HepG2 (cell line): ENCODE measurements around the gene RASGRP2. TPM values are rescaled to one million over a fixed set of nuclear protein-coding genes. Genes with fewer than 3 reads are reported as not detected.

Source experiments
- ATAC-seq: fragments of 200-7000 bp; cut with Tn5 transposase; 3 replicates; pipeline ENCODE4 v1.9.1; 2020; ENCODE audit warnings: mild to moderate bottlenecking, moderate library complexity
- BruUV-seq: library from RNA; stranded (reverse); fragments of 400-500 nt; replicated peaks from 2 replicates; lab custom pipeline; 2021; lab: Mats Ljungman, UMichigan
- CTCF ChIA-PET: fragments of 300-600 bp; formaldehyde crosslinking; extraction: SDS; loops from one replicate; lab custom pipeline; 2021; ENCODE audit warnings: low total read pairs, inconsistent platforms, low intra/inter-chr PET ratio; lab: Yijun Ruan, JAX
- POLR2A ChIA-PET: fragments of 350-600 bp; sonication (Branson Sonifier 250); formaldehyde crosslinking; loops from one replicate; lab custom pipeline; 2020; ENCODE audit warnings: antibody characterized with exemption, inconsistent platforms; lab: Yijun Ruan, JAX
- DNase-seq: peaks from one replicate; pipeline ENCODE4 v3.0.0-alpha.2; 2015; ENCODE audit warnings: low spot score
- FAIRE-seq: peaks from 3 replicates; lab custom pipeline; 2011; peaks lifted over from hg19 to GRCh38; lab: Jason Lieb, UNC
- H2AFZ ChIP-seq: one replicate; pipeline ENCODE4 v1.6.1; 2011; ENCODE audit warnings: low read length, inconsistent platforms
- H3K27ac ChIP-seq: fragments of 300-600 bp; 3 replicates; pipeline ENCODE4 v1.8.0; 2011; ENCODE audit warnings: mixed run types, mild to moderate bottlenecking, mixed read lengths, low read length, inconsistent platforms; ENCODE audit not compliant: insufficient read depth; ENCODE audit errors: extremely low read length
- H3K27me3 ChIP-seq, 2 experiments: fragments of 200-600 bp in 1 of 2; 2 replicates in 1 of 2; 3 replicates in 1 of 2; pipeline versions ENCODE4 v1.6.0 to v1.8.0; 2011; ENCODE audit warnings: low read length in 2 of 2, mild to moderate bottlenecking in 2 of 2, moderate library complexity in 2 of 2, inconsistent platforms in 1 of 2; ENCODE audit not compliant: insufficient read depth in 2 of 2, control insufficient read depth in 1 of 2
- H3K36me3 ChIP-seq, 2 experiments: fragments of 200-600 bp in 1 of 2; replicated peaks in 1 of 2; 2 replicates in 1 of 2; 3 replicates in 1 of 2; pipeline versions ENCODE4 v1.5.1 to v1.8.0; 2011; ENCODE audit warnings: low read length in 2 of 2, inconsistent platforms in 1 of 2; ENCODE audit not compliant: insufficient read depth in 2 of 2, control insufficient read depth in 1 of 2
- H3K4me1 ChIP-seq: 2 replicates; pipeline ENCODE4 v1.5.1; 2012; ENCODE audit warnings: low read length, inconsistent platforms; ENCODE audit not compliant: insufficient read depth
- H3K4me2 ChIP-seq: 2 replicates; pipeline ENCODE4 v1.6.0; 2011; ENCODE audit warnings: low read depth, low read length, inconsistent platforms
- H3K4me3 ChIP-seq, 3 experiments: fragments of 200-600 bp in 1 of 3; sonication (generic), shearing (Covaris generic) in 1 of 3; replicated peaks in 1 of 3; 2 replicates each; pipeline ENCODE4 v1.5.1; 2011 to 2016; ENCODE audit warnings: low read length in 3 of 3, inconsistent platforms in 2 of 3, low read depth in 2 of 3, mild to moderate bottlenecking in 2 of 3, control low read depth in 1 of 3, mixed read lengths in 1 of 3; ENCODE audit not compliant: insufficient read depth in 1 of 3
- H3K79me2 ChIP-seq: one replicate; pipeline ENCODE4 v1.6.1; 2011; ENCODE audit warnings: low read length, inconsistent platforms; ENCODE audit not compliant: insufficient read depth
- H3K9ac ChIP-seq: 2 replicates; pipeline ENCODE4 v1.6.0; 2011; ENCODE audit warnings: mild to moderate bottlenecking, low read depth, low read length, inconsistent platforms; ENCODE audit not compliant: insufficient read depth
- H3K9me3 ChIP-seq: 2 replicates; pipeline ENCODE4 v1.5.1; 2012; ENCODE audit warnings: mild to moderate bottlenecking, low read length
- H4K20me1 ChIP-seq: 2 replicates; pipeline ENCODE4 v1.6.0; 2011; ENCODE audit warnings: inconsistent platforms, mild to moderate bottlenecking, low read length, moderate library complexity; ENCODE audit not compliant: insufficient read depth
- HDAC1 ChIP-seq: sonication (generic); formaldehyde crosslinking; IDR thresholded peaks from 2 replicates; pipeline ENCODE4 v1.5.1; 2020; ENCODE audit warnings: mild to moderate bottlenecking, missing genetic modification reagents
- IRF1 ChIP-seq: sonication (generic); formaldehyde crosslinking; IDR thresholded peaks from 2 replicates; pipeline ENCODE4 v1.4.0; 2020; ENCODE audit warnings: low read depth, mild to moderate bottlenecking, missing genetic modification reagents
- NFE2 ChIP-seq: sonication (generic); formaldehyde crosslinking; IDR thresholded peaks from 2 replicates; pipeline ENCODE4 v1.4.0; 2020; ENCODE audit warnings: missing genetic modification reagents
- PCBP1 ChIP-seq: fragments of 200-400 bp; formaldehyde crosslinking; IDR thresholded peaks from 2 replicates; pipeline ENCODE4 v1.6.1; 2017; ENCODE audit warnings: mild to moderate bottlenecking, low read depth, low read length, borderline replicate concordance
- PRDM10 ChIP-seq: sonication (generic); formaldehyde crosslinking; IDR thresholded peaks from 2 replicates; pipeline ENCODE4 v1.4.0; 2020; ENCODE audit warnings: low read depth, missing genetic modification reagents
- ZSCAN25 ChIP-seq: sonication (generic); formaldehyde crosslinking; IDR thresholded peaks from 2 replicates; pipeline ENCODE4 v1.8.0; 2022; ENCODE audit warnings: mild to moderate bottlenecking, missing genetic modification reagents
- WGBS: methylation state at CpG from one replicate; pipeline ENCODE4 v1.1.6; 2017; ENCODE audit warnings: low lambda C conversion rate; 5-methylcytosine and 5-hydroxymethylcytosine counted together
- in situ Hi-C: cut with HindIII; loops from 2 replicates; pipeline ENCODE4 v1.10.0; 2017; ENCODE audit warnings: low pct_unique_long_range_greater_than_20kb; ENCODE audit not compliant: extremely low pct_ligation_motif_present
- intact Hi-C: fragments of 100-400 bp; cut with micrococcal nuclease; formaldehyde crosslinking; loops from one replicate; pipeline ENCODE4 v1.10.0; 2022; ENCODE audit not compliant: unreplicated experiment
- polyA plus RNA-seq, 8 experiments: library from polyadenylated mRNA; depleted of rRNA in 3 of 8; stranded (reverse) in 7 of 8; unstranded in 1 of 8; fragments of >200 nt; fragmentation: Illumina TruSeq in 4 of 8; extraction: Trizol in 4 of 8; gene quantifications; 2 replicates each; pipeline versions ENCODE4 v1.2.1 to v1.2.3, GENCODE V29; 2011 to 2016; ENCODE audit warnings: low read depth in 4 of 8, missing spikeins in 1 of 8, mixed read lengths in 1 of 8; ENCODE audit not compliant: insufficient read depth in 1 of 8
- total RNA-seq, 5 experiments: library from RNA; depleted of rRNA; stranded (reverse); fragments of >200 nt; fragmentation: Illumina TruSeq; extraction: Trizol; gene quantifications; 2 replicates each; pipeline ENCODE4 v1.2.3, GENCODE V29; 2016; ENCODE audit warnings: low read depth in 1 of 5

The RASGRP2 gene
- total and polyA plus RNA-seq, 2 of the 13 experiments (the other 11 are each of a cell fraction or from before 2014, with no cell fraction given), result 0.61 TPM; not detected in 1

- no peak overlapping the region for H2AFZ ChIP-seq
- H4K20me1 ChIP-seq, result no peaks in the 10 kb centered on the region
- no peak overlapping the region for H3K27ac ChIP-seq
- no peak overlapping the region for H3K4me2 ChIP-seq
- POLR2A ChIA-PET, result no interaction called here
- intact Hi-C loops (no loop called here), in situ Hi-C loops (no loop called here)
- no peak overlapping the region for H3K4me3 ChIP-seq
- BruUV-seq, result no TSS peak
- 18% methylated on average over 3 of the region's 3 CpGs for WGBS
- H3K9ac ChIP-seq, result no peak overlapping the region
- H3K79me2 ChIP-seq, result no peaks in the 10 kb centered on the region
- ATAC-seq (no peak), FAIRE-seq (no peak), DNase-seq (no peak)
- H3K4me1 ChIP-seq, result peaks cover 12% of the 10 kb centered on the region
- CTCF ChIA-PET, result no interaction called here
- no peaks in the 10 kb centered on the region for H3K9me3 ChIP-seq
- peaks cover 1 to 38% of the 10 kb centered on the region in 2 experiments; a peak in 4 of 5 replicates for H3K27me3 ChIP-seq
- H3K36me3 ChIP-seq, result no peaks in the 10 kb centered on the region
- no peak for TF ChIP-seq IRF1
- TF ChIP-seq PRDM10 (CRISPR knock-in tag), result no peak
- TF ChIP-seq ZSCAN25 (CRISPR knock-in tag), result no peak
- TF ChIP-seq PCBP1, result no peak
- TF ChIP-seq HDAC1 (CRISPR knock-in tag), result no peak
- no peak for TF ChIP-seq NFE2 (CRISPR knock-in tag)
- TF ChIP-seq, all 625 proteins: peak for 0
These were observed 12.3 kb downstream of the RASGRP2 start for GRCh38 chr11:64731601-64732000.
